HUDEP-2 (cell line): Measurements from ENCODE around the gene NOB1.

Source experiments
- DNase-seq, 76 experiments: peaks; one replicate each; lab custom pipeline; 2025; ENCODE audit not compliant: unreplicated experiment in 76 of 76; lab: John Stamatoyannopoulos, UW

The NOB1 gene

GRCh38 chr16:69691980-69692911 lies 62.5 kb downstream of the NOB1 start:
- DNase-seq = no peak
